ENCODE results near the gene AGXT2.

DNA sequence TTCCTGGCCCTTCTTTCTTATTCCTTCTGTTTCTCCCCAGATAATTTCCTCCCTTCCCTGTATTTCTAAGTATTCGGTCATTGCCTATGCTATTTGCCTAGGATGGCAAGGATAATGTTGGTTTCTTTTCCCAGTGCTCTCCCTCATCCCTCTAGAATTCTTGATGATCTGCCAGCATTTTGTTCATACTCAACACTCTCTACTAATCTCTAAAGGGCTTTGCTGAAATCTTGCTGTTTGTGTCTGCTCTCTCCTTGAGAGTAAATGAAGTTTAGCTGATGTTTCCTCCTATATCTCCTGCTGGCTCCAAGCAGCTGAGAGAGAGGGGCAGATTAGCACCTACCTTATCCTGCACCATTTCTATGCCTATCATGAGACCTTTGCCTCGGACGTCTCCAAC, 38.1 kb downstream of the AGXT2 start:
- TF ChIP-seq, protein P1, sequence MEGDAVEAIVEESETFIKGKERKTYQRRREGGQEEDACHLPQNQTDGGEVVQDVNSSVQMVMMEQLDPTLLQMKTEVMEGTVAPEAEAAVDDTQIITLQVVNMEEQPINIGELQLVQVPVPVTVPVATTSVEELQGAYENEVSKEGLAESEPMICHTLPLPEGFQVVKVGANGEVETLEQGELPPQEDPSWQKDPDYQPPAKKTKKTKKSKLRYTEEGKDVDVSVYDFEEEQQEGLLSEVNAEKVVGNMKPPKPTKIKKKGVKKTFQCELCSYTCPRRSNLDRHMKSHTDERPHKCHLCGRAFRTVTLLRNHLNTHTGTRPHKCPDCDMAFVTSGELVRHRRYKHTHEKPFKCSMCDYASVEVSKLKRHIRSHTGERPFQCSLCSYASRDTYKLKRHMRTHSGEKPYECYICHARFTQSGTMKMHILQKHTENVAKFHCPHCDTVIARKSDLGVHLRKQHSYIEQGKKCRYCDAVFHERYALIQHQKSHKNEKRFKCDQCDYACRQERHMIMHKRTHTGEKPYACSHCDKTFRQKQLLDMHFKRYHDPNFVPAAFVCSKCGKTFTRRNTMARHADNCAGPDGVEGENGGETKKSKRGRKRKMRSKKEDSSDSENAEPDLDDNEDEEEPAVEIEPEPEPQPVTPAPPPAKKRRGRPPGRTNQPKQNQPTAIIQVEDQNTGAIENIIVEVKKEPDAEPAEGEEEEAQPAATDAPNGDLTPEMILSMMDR (IDR thresholded peaks at IDR 0.05; ENCODE audit: low read depth, low read length, poor library complexity, severe bottlenecking): no peak
- TF ChIP-seq EZH2phosphoT487 (IDR thresholded peaks at IDR 0.05; ENCODE audit: borderline replicate concordance, low read length): no peak
